Prostate gland (tissue), 2 donors: ENCODE data around the gene RYR2. TPM values are rescaled to one million over a fixed set of nuclear protein-coding genes. Genes with fewer than 3 reads are reported as not detected.

Source experiments
- DNase-seq: peaks from one replicate; pipeline ENCODE4 v3.0.0-alpha.2; 2019; ENCODE audit warnings: low spot score
- H3K27ac ChIP-seq, 2 donors: fragments of 200-600 bp; sonication (generic); 2 replicates each; pipeline ENCODE4 v1.5.1; 2017 to 2019
- H3K27me3 ChIP-seq: fragments of 200-600 bp; sonication (generic); replicated peaks from 2 replicates; pipeline ENCODE4 v1.5.1; 2019; ENCODE audit not compliant: insufficient read depth
- H3K36me3 ChIP-seq, 2 donors: fragments of 200-600 bp; sonication (generic); 1 replicate in 1 of 2; 2 replicates in 1 of 2; pipeline versions ENCODE4 v1.5.1 to v1.8.1; 2017 to 2019
- H3K4me1 ChIP-seq: fragments of 200-600 bp; sonication (generic); replicated peaks from 2 replicates; pipeline ENCODE4 v1.5.1; 2019
- H3K4me3 ChIP-seq, 2 donors: fragments of 200-600 bp; sonication (generic); 2 replicates each; pipeline ENCODE4 v1.5.1; 2017 to 2019
- H3K9me3 ChIP-seq: fragments of 200-600 bp; sonication (generic); 2 replicates; pipeline ENCODE4 v1.5.1; 2017
- POLR2A ChIP-seq: fragments of 450-650 bp; IDR thresholded peaks from one replicate; pipeline ENCODE4 v1.6.1; 2016; ENCODE audit warnings: antibody characterized with exemption, mild to moderate bottlenecking
- POLR2AphosphoS5 ChIP-seq: sonication (generic); formaldehyde crosslinking; IDR thresholded peaks from one replicate; pipeline ENCODE4 v1.6.1; 2017; ENCODE audit warnings: antibody characterized with exemption
- WGBS: methylation state at CpG from one replicate; pipeline ENCODE4 v1.1.5; 2018; 5-methylcytosine and 5-hydroxymethylcytosine counted together
- intact Hi-C: fragments of 100-400 bp; cut with DNase I; formaldehyde crosslinking; loops from one replicate; pipeline ENCODE4 v1.14.2; 2022
- total RNA-seq, 2 donors: library from RNA; depleted of rRNA; stranded (reverse); fragments of >200 nt; gene quantifications; one replicate each; pipeline ENCODE4 v1.1.0, GENCODE V29; 2016
- TF ChIP-seq, protein P1 (sequence below), 4 experiments: fragments of 200-600 bp in 2 of 4; fragments of 450-650 bp in 2 of 4; sonication (generic) in 2 of 4; IDR thresholded peaks; 1 replicate in 3 of 4; 2 replicates in 1 of 4; pipeline ENCODE4 v1.5.1; 2016 to 2019; ENCODE audit warnings: antibody characterized with exemption in 4 of 4, mild to moderate bottlenecking in 2 of 4, moderate library complexity in 2 of 4

The RYR2 gene
- total RNA-seq, 2 donors from 2014 or later: 2.9 to 6.7 TPM

DNA sequence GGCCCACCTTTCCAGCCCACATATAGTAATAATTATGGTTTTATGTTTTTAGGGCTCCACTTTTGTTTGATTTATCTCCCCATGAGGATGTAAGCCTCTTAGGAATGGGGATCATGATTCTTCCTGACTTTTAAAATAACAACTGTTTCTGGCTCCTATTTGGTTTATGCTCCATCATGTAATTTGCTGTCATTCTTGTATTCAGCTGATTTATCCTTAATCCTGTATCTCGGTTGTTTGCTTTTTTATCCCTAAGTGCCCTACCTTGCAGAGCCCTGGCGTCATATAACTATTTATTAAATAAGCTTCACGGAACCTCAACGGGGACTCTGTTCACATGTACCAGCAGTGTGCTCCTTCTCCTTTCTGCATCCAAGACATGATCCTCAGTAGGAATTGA, 70.7 kb downstream of the RYR2 start:
- intact Hi-C loops: no loop called here
- WGBS: 60% methylated on average over 4 of the region's 4 CpGs
- Histone ChIP-seq H3K4me3 (no peak overlapping the region), H3K27ac (no peak overlapping the region), H3K27me3 (no peaks in the 10 kb centered on the region), H3K4me1 (no peaks in the 10 kb centered on the region), H3K36me3 (no peaks in the 10 kb centered on the region), H3K9me3 (no peaks in the 10 kb centered on the region)
- DNase-seq: no peak
- no peak for TF ChIP-seq POLR2AphosphoS5
- TF ChIP-seq POLR2A: no peak
- TF ChIP-seq, protein P1, sequence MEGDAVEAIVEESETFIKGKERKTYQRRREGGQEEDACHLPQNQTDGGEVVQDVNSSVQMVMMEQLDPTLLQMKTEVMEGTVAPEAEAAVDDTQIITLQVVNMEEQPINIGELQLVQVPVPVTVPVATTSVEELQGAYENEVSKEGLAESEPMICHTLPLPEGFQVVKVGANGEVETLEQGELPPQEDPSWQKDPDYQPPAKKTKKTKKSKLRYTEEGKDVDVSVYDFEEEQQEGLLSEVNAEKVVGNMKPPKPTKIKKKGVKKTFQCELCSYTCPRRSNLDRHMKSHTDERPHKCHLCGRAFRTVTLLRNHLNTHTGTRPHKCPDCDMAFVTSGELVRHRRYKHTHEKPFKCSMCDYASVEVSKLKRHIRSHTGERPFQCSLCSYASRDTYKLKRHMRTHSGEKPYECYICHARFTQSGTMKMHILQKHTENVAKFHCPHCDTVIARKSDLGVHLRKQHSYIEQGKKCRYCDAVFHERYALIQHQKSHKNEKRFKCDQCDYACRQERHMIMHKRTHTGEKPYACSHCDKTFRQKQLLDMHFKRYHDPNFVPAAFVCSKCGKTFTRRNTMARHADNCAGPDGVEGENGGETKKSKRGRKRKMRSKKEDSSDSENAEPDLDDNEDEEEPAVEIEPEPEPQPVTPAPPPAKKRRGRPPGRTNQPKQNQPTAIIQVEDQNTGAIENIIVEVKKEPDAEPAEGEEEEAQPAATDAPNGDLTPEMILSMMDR (IDR thresholded peaks at IDR 0.05): no peak

DNA sequence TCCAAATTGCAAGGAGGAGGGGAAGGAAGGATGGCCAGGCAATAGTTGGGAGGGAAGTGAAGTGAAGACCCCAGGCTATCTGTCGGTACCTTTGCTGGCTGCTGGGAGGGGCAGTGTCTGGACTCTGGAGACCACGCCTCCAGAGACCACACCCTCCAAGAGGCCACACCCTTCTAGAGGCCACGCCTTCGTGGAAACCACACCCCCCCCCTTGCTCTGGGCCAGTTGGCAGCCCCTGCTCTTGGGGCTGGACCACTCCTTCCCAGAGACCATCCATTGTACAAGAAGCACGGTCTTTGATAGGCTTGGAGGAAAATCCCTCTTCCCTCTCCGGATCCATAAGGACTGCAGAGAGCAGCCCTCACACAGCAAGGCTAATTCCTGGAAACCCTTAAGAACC, 73.1 kb downstream of the RYR2 start:
- no peak for DNase-seq
- TF ChIP-seq, protein P1 (IDR thresholded peaks at IDR 0.05): no peak
- TF ChIP-seq POLR2AphosphoS5: no peak
- TF ChIP-seq POLR2A: no peak
- H3K4me3 ChIP-seq: no peak overlapping the region
- WGBS: 79% methylated on average over 5 of the region's 6 CpGs
- no peaks in the 10 kb centered on the region for H3K9me3 ChIP-seq
- H3K27ac ChIP-seq: no peak overlapping the region
- H3K36me3 ChIP-seq: no peaks in the 10 kb centered on the region
- no peaks in the 10 kb centered on the region for H3K4me1 ChIP-seq
- intact Hi-C loops: no loop called here
- no peaks in the 10 kb centered on the region for H3K27me3 ChIP-seq

DNA sequence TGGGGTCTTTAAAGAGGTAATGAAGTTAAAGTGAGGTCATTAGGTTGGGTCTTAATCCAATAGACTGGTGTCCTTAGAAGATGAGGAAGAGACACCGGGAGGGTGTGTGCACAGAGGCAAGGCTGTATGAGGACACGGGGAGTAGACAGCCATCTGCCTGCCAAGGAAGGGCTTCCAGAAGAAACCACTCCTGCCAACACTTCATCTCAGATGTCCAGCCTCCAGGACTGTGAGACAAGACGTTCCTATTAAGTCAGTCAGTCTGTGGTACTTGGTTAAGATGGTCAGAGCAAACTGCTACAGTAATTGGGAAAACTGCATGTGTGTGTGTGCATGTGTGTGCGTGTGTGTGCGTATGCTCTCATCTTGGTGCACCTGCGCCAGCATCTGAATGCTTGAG, 77.1 kb downstream of the RYR2 start:
- H3K9me3 ChIP-seq: no peaks in the 10 kb centered on the region
- DNase-seq: no peak
- no peaks in the 10 kb centered on the region for H3K36me3 ChIP-seq
- TF ChIP-seq, protein P1 (IDR thresholded peaks at IDR 0.05): no peak
- TF ChIP-seq POLR2AphosphoS5 (no peak), POLR2A (no peak)
- WGBS: 74% methylated on average over 6 of the region's 6 CpGs
- H3K4me3 ChIP-seq: no peak overlapping the region
- intact Hi-C loops: no loop called here
- no peak overlapping the region for H3K27ac ChIP-seq
- H3K27me3 ChIP-seq: no peaks in the 10 kb centered on the region
- no peaks in the 10 kb centered on the region for H3K4me1 ChIP-seq

DNA sequence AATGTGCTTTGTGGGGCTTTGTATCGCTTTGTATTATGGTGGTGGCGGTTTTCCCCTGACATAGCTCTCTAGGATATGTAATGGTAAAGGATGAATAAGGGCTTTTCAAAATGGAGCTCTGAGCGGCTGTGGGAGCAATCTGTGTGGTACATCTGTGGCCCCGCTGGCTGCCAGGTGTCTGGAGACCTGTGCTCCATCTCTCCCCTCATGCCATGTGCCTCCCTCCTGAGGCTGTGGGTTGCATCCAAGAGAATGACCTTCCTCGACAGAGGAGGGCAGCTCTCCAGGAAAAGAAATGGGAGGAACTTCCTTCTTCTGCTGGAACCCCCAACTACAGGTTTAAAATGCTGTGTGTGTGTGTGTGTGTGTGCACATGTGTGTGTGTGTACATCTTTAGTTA, 78.7 kb downstream of the RYR2 start:
- intact Hi-C loops: no loop called here
- no peak overlapping the region for H3K27ac ChIP-seq
- H3K4me3 ChIP-seq: no peak overlapping the region
- no peaks in the 10 kb centered on the region for H3K36me3 ChIP-seq
- H3K27me3 ChIP-seq: no peaks in the 10 kb centered on the region
- no peaks in the 10 kb centered on the region for H3K9me3 ChIP-seq
- WGBS: 86% methylated on average over 5 of the region's 5 CpGs
- DNase-seq: no peak
- H3K4me1 ChIP-seq: no peaks in the 10 kb centered on the region
- TF ChIP-seq POLR2A: no peak
- TF ChIP-seq POLR2AphosphoS5: no peak

DNA sequence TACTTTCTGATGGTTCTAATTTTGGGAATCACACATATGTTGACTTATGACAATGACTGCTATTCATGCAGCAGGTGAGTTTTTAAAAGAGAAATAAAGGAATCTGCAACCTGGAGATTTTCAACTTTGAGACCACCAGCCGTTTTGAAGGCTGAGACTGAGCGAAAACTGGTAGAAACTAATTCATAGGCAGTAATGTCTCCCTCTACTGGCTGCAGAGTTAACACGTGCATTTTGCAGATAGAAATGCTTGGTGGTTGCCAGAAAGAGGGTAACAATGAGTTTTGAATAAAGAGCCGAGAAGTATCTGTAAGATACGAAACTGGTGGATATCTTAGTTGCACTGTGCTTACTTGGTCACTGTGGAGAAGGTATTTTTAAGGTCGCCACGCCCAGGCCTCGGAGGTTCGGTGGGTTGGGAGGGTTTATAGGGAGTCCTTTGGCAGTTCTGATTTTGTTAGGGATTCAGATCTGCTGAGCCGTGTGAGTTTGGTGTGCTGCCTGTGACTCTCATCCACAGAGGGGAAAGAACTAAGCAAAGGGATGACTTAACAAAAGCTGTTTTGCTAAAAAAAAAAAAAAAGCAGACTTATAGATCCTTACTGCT, 83.0 kb downstream of the RYR2 start:
- H3K27me3 ChIP-seq: no peaks in the 10 kb centered on the region
- no peaks in the 10 kb centered on the region for H3K36me3 ChIP-seq
- H3K27ac ChIP-seq: no peak overlapping the region
- no peak overlapping the region for H3K4me3 ChIP-seq
- 77% methylated on average over 10 of the region's 10 CpGs for WGBS
- no peaks in the 10 kb centered on the region for H3K4me1 ChIP-seq
- TF ChIP-seq, protein P1 (IDR thresholded peaks at IDR 0.05): no peak
- TF ChIP-seq POLR2AphosphoS5: no peak
- TF ChIP-seq POLR2A: no peak
- intact Hi-C loops: no loop called here
- DNase-seq: no peak
- H3K9me3 ChIP-seq: no peaks in the 10 kb centered on the region
